ENCODE data around the gene IRF2BP2.

IRF2BP2 gene

DNA sequence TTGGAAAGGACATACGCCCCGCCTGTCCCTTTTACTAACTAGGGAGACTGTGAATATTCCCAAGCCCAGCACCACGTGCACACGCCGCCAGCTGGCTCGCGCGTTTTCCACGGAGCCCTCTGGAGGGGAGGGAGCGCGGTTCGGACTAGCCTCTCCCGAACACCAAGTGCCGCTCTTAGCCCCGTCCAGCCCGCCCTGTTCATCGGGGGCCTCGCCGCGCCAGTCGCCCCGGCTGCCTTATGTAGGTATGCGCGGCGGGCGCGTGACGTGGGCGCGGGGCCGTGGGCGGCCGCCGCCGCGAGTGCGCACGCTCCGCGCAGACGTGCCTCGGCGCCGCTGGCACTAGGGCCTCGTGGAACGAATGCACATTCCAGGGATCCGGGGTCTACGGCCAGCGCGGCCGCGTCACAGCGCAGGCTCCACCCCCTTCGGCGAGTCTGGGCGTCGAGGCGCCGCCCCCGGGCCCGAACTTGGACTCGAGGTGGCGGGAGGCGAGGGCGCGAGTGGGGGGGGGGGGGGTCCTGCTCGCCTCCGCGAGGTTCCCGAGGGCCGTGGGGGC is 767 bp upstream of the IRF2BP2 start:
- peak overlapping the region; percentile 84 for H3K9ac ChIP-seq (ENCODE audit: low read length)
- peak overlapping the region; percentile 91 for H3K27ac ChIP-seq (ENCODE audit: low read length)
- H3K4me3 ChIP-seq (ENCODE audit: low read length), result peak overlapping the region; percentile 87
- no peaks in the 10 kb centered on the region for H3K27me3 ChIP-seq (ENCODE audit: control insufficient read depth, insufficient read depth, low read length)
- peaks cover 16% of the 10 kb centered on the region for H3K36me3 ChIP-seq (ENCODE audit: control insufficient read depth, low read depth, low read length)
- H3K4me1 ChIP-seq (ENCODE audit: control insufficient read depth, low read depth, low read length), result peaks cover 39% of the 10 kb centered on the region
- no peaks in the 10 kb centered on the region for H3K9me3 ChIP-seq (ENCODE audit: control insufficient read depth, low read depth, low read length)

DNA sequence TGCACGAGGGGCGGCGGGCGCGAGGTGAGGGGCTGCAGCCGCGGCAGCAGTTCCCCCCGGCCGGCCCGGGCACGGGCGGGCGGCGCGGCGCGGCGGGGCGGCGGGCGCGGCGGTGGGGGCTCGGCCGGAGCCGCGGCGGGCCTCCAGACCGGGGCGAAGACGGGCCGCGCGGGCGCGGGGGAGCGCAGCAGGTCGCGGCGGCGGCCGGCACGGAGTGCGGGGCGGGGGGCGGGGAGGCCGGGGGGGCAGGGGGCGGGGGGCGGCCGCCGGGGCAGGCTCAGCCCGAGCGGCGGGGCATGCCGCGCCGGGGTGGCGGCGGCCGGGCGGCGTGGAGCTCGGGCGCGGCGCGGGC is 311 bp downstream of the IRF2BP2 start:
- Histone ChIP-seq H3K4me1 (ENCODE audit: control insufficient read depth, low read depth, low read length) (peaks cover 50% of the 10 kb centered on the region), H3K36me3 (ENCODE audit: control insufficient read depth, low read depth, low read length) (peaks cover 27% of the 10 kb centered on the region), H3K27me3 (ENCODE audit: control insufficient read depth, insufficient read depth, low read length) (no peaks in the 10 kb centered on the region), H3K9me3 (ENCODE audit: control insufficient read depth, low read depth, low read length) (no peaks in the 10 kb centered on the region), H3K9ac (ENCODE audit: low read length) (no peak overlapping the region), H3K27ac (ENCODE audit: low read length) (no peak overlapping the region), H3K4me3 (ENCODE audit: low read length) (no peak overlapping the region)

DNA sequence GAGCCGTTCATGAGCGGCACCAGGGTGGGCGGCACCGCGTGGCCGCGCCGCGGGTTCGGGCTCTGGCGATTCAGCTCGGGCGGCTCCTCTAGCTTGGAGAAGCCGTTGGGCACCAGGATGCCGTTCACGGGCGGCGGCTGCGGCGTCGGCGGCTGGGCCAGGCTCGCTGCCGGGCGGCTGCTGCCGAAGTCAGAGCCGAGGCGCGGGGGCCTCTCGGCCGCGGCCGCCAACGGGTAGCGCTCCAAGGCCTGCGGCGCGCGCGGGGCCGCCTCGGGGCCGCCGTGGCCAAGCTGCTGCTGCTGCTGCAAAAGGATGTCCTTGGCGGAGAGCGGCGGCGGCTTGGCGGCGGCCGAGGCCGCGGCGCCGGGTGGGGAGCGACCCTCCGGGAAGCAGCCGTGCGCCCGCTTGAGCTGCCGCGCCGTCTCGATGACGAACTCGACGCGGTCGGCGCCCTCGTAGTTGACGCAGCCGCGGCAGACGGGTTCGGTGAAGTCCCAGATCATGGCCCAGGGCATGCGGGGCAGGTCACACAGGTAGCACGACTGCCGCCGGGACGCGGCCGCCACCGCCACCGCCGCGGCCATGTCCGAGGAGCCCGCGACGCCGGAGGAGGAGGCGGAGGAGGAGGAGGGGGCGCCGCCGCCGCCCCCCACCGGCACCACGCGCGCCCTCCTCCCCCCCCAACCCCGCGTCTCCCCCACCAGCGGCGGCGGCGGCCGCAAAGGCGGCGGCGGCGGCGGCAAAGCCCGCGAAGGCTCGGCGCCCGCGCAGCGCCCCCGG is 877 bp downstream of the IRF2BP2 start:
- Histone ChIP-seq H3K36me3 (ENCODE audit: control insufficient read depth, low read depth, low read length) (peaks cover 30% of the 10 kb centered on the region), H3K27ac (ENCODE audit: low read length) (no peak overlapping the region), H3K4me3 (ENCODE audit: low read length) (peak overlapping the region; percentile 59), H3K9ac (ENCODE audit: low read length) (peak overlapping the region; percentile 29), H3K27me3 (ENCODE audit: control insufficient read depth, insufficient read depth, low read length) (no peaks in the 10 kb centered on the region), H3K9me3 (ENCODE audit: control insufficient read depth, low read depth, low read length) (no peaks in the 10 kb centered on the region), H3K4me1 (ENCODE audit: control insufficient read depth, low read depth, low read length) (peaks cover 52% of the 10 kb centered on the region)

DNA sequence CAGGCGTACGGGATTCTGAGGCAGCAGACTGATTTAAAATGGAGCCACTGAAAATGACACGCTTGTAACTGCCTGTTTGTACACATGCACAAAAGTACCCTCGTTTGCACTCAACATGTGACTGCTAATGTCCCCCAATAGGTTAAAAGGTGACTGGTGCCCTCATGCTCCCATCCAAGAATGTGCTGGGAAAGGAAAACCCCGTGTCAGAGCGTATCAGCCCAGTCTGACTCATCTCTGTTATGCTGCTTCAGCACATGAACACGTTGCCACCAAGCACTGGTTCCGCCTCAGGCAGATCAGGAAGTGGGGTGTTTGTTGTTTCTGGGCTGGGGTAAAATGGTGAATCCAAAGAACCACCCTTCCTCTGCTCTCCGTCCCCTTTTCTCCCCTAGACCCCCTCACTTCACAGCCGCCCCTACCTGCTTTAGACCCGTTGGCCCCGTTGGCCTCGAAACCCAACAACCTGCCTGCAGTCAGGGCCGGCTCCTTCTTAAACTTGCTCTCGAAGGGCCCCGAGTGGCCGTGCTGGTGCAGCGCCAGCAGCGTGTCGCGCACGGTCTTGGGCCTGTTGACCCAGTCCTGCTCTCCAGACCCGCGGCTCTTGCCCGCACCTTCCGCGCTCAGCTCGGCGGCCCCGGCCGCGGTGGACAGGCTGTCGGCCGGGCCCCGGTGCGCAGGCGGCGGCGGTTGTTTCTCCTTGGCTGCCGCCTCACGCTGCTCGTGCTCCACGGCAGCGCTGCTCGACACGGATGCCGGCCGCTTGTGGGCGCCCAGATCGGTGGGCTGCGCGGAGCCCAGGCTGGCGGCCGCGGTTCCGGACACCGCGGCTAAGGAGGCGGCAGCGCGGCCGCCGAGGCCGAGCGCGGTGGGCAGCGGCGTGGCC is 1.7 kb downstream of the IRF2BP2 start:
- Histone ChIP-seq H3K36me3 (ENCODE audit: control insufficient read depth, low read depth, low read length) (peaks cover 30% of the 10 kb centered on the region), H3K4me3 (ENCODE audit: low read length) (peak overlapping the region; percentile 59), H3K27ac (ENCODE audit: low read length) (no peak overlapping the region), H3K4me1 (ENCODE audit: control insufficient read depth, low read depth, low read length) (peaks cover 57% of the 10 kb centered on the region), H3K27me3 (ENCODE audit: control insufficient read depth, insufficient read depth, low read length) (no peaks in the 10 kb centered on the region), H3K9me3 (ENCODE audit: control insufficient read depth, low read depth, low read length) (no peaks in the 10 kb centered on the region), H3K9ac (ENCODE audit: low read length) (peak overlapping the region; percentile 29)

DNA sequence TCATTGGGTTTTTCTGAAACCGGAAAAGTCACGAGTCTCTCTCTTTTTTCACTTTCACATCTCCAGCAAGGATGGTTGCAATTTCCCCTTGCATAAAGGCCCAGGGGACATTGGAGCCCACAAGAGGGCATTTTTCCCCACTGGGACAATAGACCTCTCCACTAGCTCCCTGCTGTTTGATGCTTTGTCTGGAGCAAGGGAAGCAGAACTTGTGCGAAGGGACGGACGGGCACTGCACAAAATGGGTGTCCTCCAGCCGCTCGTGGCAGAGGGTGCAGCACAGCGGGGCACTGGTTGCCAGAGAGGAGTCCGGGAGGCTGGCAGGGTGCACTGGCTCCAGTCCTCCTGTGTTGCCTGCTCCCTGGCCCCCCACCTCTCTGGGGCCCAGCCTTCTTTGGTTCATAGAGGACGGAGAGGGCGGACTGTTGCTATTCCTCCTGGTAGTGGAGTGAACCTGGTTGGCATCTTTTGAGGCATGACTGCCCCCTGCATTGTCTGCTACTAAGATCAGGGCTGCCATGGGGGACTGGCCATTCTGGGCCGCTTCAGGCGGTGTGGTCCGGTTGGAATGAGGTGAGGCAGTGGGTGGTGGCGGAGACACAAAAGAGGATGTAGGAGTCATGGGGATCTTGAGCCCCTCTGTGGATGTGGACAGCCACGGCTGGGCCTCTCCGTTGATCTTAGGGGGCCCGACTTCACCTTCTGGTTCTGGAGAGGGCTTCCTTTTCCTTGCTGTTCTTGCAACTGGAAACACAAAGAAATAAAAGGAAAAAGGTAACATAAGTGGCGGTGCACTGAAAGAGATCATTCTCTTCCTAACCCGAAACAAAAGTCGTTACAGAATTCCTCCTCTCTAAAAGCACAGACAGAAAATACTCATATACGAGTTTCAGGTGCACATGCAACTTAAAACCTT is 2.6 kb downstream of the IRF2BP2 start:
- Histone ChIP-seq H3K4me3 (ENCODE audit: low read length) (peak overlapping the region; percentile 59), H3K27me3 (ENCODE audit: control insufficient read depth, insufficient read depth, low read length) (no peaks in the 10 kb centered on the region), H3K27ac (ENCODE audit: low read length) (no peak overlapping the region), H3K4me1 (ENCODE audit: control insufficient read depth, low read depth, low read length) (peaks cover 57% of the 10 kb centered on the region), H3K36me3 (ENCODE audit: control insufficient read depth, low read depth, low read length) (peaks cover 30% of the 10 kb centered on the region), H3K9ac (ENCODE audit: low read length) (peak overlapping the region; percentile 29), H3K9me3 (ENCODE audit: control insufficient read depth, low read depth, low read length) (no peaks in the 10 kb centered on the region)

DNA sequence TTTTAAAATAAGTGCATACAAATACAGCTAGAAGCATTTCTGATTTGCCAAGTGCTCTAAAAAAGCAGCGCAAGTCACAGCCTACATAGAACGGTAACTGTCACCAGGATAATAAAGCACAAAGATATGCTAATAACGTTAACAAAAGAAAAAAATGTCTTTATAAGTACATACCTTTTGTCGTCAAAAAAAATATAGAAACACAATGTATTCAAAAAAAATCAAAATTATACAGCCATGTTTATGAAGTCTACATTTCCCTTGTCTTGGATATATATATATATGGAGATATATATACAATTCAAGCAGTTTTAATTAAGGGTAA is 3.2 kb downstream of the IRF2BP2 start:
- peak overlapping the region; percentile 59 for H3K4me3 ChIP-seq (ENCODE audit: low read length)
- H3K9ac ChIP-seq (ENCODE audit: low read length), result no peak overlapping the region
- no peak overlapping the region for H3K27ac ChIP-seq (ENCODE audit: low read length)
- no peaks in the 10 kb centered on the region for H3K27me3 ChIP-seq (ENCODE audit: control insufficient read depth, insufficient read depth, low read length)
- peaks cover 30% of the 10 kb centered on the region for H3K36me3 ChIP-seq (ENCODE audit: control insufficient read depth, low read depth, low read length)
- H3K4me1 ChIP-seq (ENCODE audit: control insufficient read depth, low read depth, low read length), result peaks cover 53% of the 10 kb centered on the region
- H3K9me3 ChIP-seq (ENCODE audit: control insufficient read depth, low read depth, low read length), result no peaks in the 10 kb centered on the region

DNA sequence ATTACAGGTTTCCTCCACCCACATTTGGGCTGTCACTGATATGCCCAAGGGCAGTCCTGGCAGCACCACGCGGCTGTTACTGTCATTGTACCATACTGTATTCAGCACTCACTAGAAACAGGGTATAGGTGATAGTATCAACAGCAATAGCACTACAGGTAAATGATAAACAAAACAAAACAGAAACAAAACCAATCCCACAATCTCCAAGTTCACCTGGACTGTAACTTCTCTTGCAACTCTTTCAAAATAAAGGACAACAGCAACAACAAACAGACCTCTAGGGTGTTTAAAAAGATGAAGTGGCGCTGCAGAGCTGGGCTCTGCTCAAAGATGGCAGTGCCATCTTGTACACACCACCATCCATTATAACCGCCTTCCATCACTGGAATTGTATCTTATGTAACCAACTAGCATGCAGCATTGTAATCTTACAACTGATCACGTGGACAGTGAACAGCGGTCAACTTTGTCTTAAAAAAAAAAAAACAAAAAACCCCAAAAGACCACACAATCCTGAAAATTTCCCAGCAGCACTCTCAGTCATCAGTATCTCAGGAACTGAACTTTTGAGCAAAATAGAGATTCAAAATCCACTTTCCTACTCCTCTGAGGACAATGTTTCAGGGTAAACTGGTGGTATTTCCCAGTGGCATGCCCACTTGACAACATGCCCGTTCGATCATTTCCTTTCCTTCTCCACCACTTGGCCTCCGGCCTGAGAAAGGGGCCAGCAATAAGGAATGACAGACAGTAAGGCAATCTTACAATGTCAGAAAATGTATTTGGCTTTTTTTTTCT is 3.8 kb downstream of the IRF2BP2 start:
- Histone ChIP-seq H3K9ac (ENCODE audit: low read length) (no peak overlapping the region), H3K4me1 (ENCODE audit: control insufficient read depth, low read depth, low read length) (peaks cover 52% of the 10 kb centered on the region), H3K9me3 (ENCODE audit: control insufficient read depth, low read depth, low read length) (no peaks in the 10 kb centered on the region), H3K27me3 (ENCODE audit: control insufficient read depth, insufficient read depth, low read length) (no peaks in the 10 kb centered on the region), H3K4me3 (ENCODE audit: low read length) (peak overlapping the region; percentile 59), H3K27ac (ENCODE audit: low read length) (no peak overlapping the region), H3K36me3 (ENCODE audit: control insufficient read depth, low read depth, low read length) (peaks cover 30% of the 10 kb centered on the region)

DNA sequence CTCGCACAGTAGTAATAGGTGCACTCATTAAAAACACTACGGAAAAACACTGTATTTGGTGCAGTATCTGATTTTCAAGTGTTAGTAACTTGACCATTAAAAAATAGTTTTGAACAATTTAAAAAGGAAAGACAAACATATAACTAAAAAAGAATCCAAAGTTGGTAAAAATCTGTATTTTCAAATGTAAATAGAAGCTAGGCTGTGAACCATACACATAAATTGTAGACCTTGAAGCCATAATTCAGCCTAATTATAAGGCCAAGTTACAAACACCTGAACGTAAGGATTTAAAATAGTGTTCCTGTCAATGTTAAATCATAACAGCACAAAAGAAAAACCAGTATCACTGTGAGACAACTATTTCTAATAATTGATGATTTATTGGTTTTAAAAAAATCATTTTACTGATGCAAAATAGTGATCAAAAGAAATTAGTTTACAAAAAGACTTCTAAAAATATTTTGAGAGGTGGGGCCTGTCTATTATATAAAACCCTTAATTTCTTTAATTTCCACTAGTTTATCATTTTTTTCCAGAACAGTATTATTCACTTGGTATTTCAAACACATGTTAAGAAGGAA is 4.5 kb downstream of the IRF2BP2 start:
- H3K27me3 ChIP-seq (ENCODE audit: control insufficient read depth, insufficient read depth, low read length), result no peaks in the 10 kb centered on the region
- no peak overlapping the region for H3K9ac ChIP-seq (ENCODE audit: low read length)
- peaks cover 30% of the 10 kb centered on the region for H3K36me3 ChIP-seq (ENCODE audit: control insufficient read depth, low read depth, low read length)
- no peak overlapping the region for H3K27ac ChIP-seq (ENCODE audit: low read length)
- peaks cover 59% of the 10 kb centered on the region for H3K4me1 ChIP-seq (ENCODE audit: control insufficient read depth, low read depth, low read length)
- peak overlapping the region; percentile 59 for H3K4me3 ChIP-seq (ENCODE audit: low read length)
- H3K9me3 ChIP-seq (ENCODE audit: control insufficient read depth, low read depth, low read length), result no peaks in the 10 kb centered on the region

DNA sequence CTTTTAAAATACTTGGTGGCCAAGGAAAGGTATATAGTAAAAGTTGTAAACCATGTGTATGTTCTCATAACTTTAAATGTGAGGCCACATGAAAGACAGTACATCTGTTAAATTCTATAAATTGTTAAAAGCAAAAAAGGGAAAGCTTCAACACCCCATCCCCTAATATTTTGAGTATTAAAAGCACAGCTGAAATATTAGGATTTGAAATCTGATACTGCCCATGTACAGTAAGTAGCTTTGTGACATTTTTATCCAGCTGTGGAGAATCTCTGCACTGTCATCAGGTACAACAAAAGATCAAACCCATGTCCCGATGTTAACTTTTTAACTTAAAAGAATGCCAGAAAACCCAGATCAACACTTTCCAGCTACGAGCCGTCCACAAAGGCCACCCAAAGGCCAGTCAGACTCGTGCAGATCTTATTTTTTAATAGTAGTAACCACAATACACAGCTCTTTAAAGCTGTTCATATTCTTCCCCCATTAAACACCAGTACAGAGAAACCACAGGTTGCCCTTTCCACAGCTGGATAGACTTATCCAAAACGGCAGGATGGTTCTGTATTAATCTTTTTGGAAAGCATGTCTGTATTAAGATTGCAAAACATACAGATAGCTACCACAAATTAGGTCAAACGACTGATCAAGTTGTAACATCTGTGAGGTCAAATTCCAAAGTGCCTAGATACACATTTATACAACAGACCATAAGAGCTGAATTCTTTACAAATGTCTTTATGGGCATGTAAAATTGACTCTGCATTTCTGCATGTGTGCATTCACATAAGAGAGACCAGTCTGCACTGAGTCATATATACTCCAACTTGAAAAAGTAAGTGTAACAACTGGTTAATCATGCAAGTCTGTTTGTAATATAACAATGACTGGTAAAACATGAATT is 5.2 kb downstream of the IRF2BP2 start:
- Histone ChIP-seq H3K36me3 (ENCODE audit: control insufficient read depth, low read depth, low read length) (peaks cover 30% of the 10 kb centered on the region), H3K4me3 (ENCODE audit: low read length) (peak overlapping the region; percentile 59), H3K27ac (ENCODE audit: low read length) (no peak overlapping the region), H3K9ac (ENCODE audit: low read length) (no peak overlapping the region), H3K9me3 (ENCODE audit: control insufficient read depth, low read depth, low read length) (no peaks in the 10 kb centered on the region), H3K4me1 (ENCODE audit: control insufficient read depth, low read depth, low read length) (peaks cover 60% of the 10 kb centered on the region), H3K27me3 (ENCODE audit: control insufficient read depth, insufficient read depth, low read length) (no peaks in the 10 kb centered on the region)

All from iPS-18a (cell line).